Measurements from ENCODE around the gene CCNJL. TPM values are rescaled to one million over a fixed set of nuclear protein-coding genes. Genes with fewer than 3 reads are reported as not detected.

CCNJL gene
- total and polyA plus RNA-seq, 7 donors, result 0.04 to 1.3 (median 0.29) TPM; not detected in 1

- H3K36me3 ChIP-seq (ENCODE audit: insufficient read depth in 1 of 2, low read depth in 1 of 2), result no peaks in the 10 kb centered on the region
- intact Hi-C loops (cut with DNase I), result no loop called here
- ATAC-seq (no peak), DNase-seq (no peak)
- TF ChIP-seq CTCF (IDR thresholded peaks at IDR 0.05), result no peak
- H3K27me3 ChIP-seq (ENCODE audit: insufficient read depth in 3 of 3, low read length in 2 of 3), result no peaks in the 10 kb centered on the region
- no peak overlapping the region for H3K27ac ChIP-seq
- H3K4me1 ChIP-seq, result no peaks in the 10 kb centered on the region
- 63 to 75% (median 64%) methylated on average over 4 of the region's 4 CpGs for WGBS, 3 donors
- no peak overlapping the region for H3K4me3 ChIP-seq
- H3K9me3 ChIP-seq, result no peaks in the 10 kb centered on the region
Measured at GRCh38 chr5:160219356-160219755, 93.0 kb downstream of the CCNJL start.

- Histone ChIP-seq H3K27me3 (ENCODE audit: insufficient read depth in 3 of 3, low read length in 2 of 3) (no peaks in the 10 kb centered on the region), H3K9me3 (no peaks in the 10 kb centered on the region), H3K27ac (no peak overlapping the region), H3K4me1 (no peaks in the 10 kb centered on the region), H3K4me3 (no peak overlapping the region), H3K36me3 (ENCODE audit: insufficient read depth in 1 of 2, low read depth in 1 of 2) (no peaks in the 10 kb centered on the region)
- WGBS, 3 donors, result 68 to 73% (median 70%) methylated on average over 5 of the region's 5 CpGs
- ATAC-seq, result no peak
- intact Hi-C loops (cut with DNase I), result no loop called here
- TF ChIP-seq CTCF (IDR thresholded peaks at IDR 0.05), result no peak
- DNase-seq, result no peak
Measured at GRCh38 chr5:160213537-160213936, 98.8 kb downstream of the CCNJL start.

- no peak for TF ChIP-seq CTCF (IDR thresholded peaks at IDR 0.05)
- no peak for DNase-seq
- no peak for ATAC-seq
- Histone ChIP-seq H3K4me1 (no peaks in the 10 kb centered on the region), H3K27ac (no peak overlapping the region), H3K36me3 (ENCODE audit: insufficient read depth in 1 of 2, low read depth in 1 of 2) (no peaks in the 10 kb centered on the region), H3K27me3 (ENCODE audit: insufficient read depth in 3 of 3, low read length in 2 of 3) (no peaks in the 10 kb centered on the region), H3K9me3 (no peaks in the 10 kb centered on the region), H3K4me3 (no peak overlapping the region)
- intact Hi-C loops (cut with DNase I), result no loop called here
- WGBS, 3 donors, result 42 to 54% (median 50%) methylated on average over 2 of the region's 2 CpGs
Measured at GRCh38 chr5:160211352-160211751, 101.0 kb downstream of the CCNJL start.

GRCh38 chr5:160210606-160211005 lies 101.8 kb downstream of the CCNJL start:
- Histone ChIP-seq H3K4me3 (no peak overlapping the region), H3K4me1 (no peaks in the 10 kb centered on the region), H3K27me3 (ENCODE audit: insufficient read depth in 3 of 3, low read length in 2 of 3) (no peaks in the 10 kb centered on the region), H3K9me3 (no peaks in the 10 kb centered on the region), H3K27ac (no peak overlapping the region), H3K36me3 (ENCODE audit: insufficient read depth in 1 of 2, low read depth in 1 of 2) (no peaks in the 10 kb centered on the region)
- 62 to 75% (median 66%) methylated on average over 9 of the region's 9 CpGs for WGBS, 3 donors
- ATAC-seq (no peak), DNase-seq (no peak)
- no peak for TF ChIP-seq CTCF (IDR thresholded peaks at IDR 0.05)
- intact Hi-C loops (cut with DNase I), result no loop called here

GRCh38 chr5:160209917-160210316 lies 102.4 kb downstream of the CCNJL start:
- Histone ChIP-seq H3K4me3 (no peak overlapping the region), H3K9me3 (no peaks in the 10 kb centered on the region), H3K27ac (no peak overlapping the region), H3K4me1 (no peaks in the 10 kb centered on the region), H3K27me3 (ENCODE audit: insufficient read depth in 3 of 3, low read length in 2 of 3) (no peaks in the 10 kb centered on the region), H3K36me3 (ENCODE audit: insufficient read depth in 1 of 2, low read depth in 1 of 2) (no peaks in the 10 kb centered on the region)
- TF ChIP-seq CTCF (IDR thresholded peaks at IDR 0.05), result no peak
- 91 to 96% (median 92%) methylated on average over 2 of the region's 2 CpGs for WGBS, 3 donors
- ATAC-seq (no peak), DNase-seq (no peak)
- intact Hi-C loops (cut with DNase I), result no loop called here

Data from psoas muscle (tissue), 8 donors.